Islet precursor cell (in vitro differentiated cells): ENCODE data around the gene TNFSF15.
A peak's percentile ranks its signal among the peaks of the same experiment; 100 is the strongest.
"Not testable (repeated sequence)": the region's sequence is repeated elsewhere in the genome, so short reads cannot be mapped to it uniquely, and the experiment has no call there.

Experiments used
- DNase-seq: peaks from one replicate; pipeline ENCODE4 v3.0.0-alpha.2; 2018

TNFSF15 gene

DNA sequence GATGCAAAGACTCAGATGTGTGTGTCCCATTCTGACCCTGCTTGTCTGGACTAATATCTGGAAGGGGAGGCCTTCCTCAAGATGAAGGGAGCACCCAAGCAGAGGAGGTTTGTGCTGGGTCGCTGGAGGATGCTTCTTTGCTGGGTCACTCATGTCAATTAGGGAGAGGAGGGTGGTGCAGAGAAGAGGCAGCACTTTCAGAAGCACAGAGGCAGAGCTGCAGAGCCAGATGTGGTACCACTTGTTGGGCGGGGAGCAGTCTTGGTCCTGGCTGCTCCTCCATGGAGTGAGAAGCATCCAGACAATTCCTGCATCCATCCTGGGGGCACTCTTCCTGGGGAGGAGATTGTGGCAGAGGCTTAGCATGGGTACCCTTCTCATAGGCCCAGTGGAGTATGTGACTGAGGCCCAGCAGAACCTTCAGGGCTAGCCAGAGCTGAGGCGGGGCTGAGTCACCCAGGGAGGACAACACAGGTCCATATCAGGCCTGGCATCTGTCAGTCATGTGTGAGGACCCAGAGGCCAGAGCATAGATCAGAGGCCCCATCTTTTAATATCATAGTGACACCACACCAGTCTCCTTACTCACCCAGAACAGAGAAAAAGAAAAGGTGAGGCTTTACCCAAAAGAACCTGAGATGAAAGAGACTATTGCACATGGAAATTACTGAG lies 59.8 kb downstream of the TNFSF15 start:
- DNase-seq = no peak

DNA sequence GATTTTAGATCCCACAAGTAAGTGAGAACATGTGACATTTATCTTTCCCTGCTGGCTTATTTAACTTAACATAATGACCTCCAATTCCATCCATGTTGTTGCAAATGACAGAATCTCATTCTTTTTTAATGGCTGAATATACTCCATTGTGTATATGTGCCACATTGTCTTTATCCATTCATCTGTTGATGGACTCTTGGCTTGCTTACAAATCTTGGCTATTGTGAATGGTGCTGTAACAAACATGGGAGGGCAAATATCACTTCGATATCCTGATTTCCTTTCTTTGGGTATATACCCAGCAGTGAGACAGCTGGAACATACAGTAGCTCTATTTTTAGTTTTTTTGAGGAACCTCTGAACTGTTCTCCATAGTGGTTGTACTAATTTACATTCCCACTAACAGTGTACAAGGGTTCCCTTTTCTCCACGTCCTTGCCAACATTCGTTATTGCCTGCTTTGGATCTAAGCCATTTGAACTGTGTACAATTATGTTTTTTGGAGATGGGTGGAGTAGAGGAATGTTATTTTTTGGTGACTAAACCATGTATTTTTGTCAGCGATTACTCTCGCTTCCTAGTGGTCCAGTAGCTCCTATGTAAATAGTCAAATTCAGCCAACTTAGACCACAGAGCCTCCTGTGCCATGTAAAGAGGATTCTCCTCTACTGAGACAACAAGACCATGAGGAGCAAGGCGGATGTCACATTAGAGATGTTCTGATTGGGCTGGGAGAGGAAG lies 60.6 kb downstream of the TNFSF15 start:
- no peak for DNase-seq

DNA sequence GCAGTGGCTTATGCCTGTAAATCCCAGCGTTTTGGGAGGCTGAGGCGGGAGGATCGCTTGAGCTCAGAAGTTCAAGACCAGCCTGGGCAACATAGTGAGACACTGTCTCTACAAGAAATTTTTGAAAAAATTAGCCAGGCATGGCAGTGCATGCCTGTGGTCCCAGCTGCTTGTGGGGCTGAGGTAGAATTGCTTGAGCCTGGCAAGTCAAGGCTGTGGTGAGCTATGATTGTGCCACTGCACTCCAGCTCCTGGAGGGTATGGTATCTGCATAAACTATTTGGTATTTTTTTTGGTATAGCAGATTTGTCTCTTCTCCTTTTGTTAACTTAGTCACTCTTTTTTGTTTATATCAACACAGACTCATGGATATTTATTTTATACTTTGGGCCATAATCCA lies 62.4 kb downstream of the TNFSF15 start:
- no peak for DNase-seq

DNA sequence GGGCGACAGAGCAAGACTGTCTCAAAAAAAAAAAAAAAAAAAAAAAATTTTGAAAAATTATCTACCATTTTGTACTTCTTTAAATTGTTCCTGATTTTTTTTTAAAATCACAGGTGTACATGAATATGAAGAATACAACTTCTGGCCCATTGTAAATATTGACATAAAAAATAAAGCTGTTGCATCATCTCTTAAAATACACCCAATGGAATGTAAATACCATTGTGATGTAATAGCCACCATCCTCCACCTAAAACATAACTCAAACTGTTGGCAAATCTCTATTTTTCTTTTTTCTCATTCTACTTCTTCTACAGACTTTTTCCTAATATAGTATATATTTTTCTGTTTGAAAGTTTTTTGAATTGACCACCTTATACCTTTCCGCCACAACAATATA lies 62.9 kb downstream of the TNFSF15 start:
- no peak for DNase-seq

DNA sequence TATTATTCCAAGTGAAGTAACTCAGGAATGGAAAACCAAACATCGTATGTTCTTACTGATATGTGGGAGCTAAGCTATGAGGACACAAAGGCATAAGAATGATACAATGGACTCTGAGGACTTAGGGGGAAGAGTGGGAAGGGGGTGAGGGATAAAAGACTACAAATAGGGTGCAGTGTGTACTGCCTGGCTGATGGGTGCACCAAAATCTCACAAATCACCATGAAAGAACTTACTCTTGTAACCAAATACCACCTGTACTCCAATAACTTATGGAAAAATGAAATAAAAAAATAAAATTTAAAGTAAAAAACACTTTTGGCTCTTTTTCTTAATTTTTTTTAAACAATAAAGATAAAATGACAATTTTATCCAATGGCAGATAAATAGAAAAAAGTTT lies 64.3 kb downstream of the TNFSF15 start:
- not testable (repeated sequence) for DNase-seq

DNA sequence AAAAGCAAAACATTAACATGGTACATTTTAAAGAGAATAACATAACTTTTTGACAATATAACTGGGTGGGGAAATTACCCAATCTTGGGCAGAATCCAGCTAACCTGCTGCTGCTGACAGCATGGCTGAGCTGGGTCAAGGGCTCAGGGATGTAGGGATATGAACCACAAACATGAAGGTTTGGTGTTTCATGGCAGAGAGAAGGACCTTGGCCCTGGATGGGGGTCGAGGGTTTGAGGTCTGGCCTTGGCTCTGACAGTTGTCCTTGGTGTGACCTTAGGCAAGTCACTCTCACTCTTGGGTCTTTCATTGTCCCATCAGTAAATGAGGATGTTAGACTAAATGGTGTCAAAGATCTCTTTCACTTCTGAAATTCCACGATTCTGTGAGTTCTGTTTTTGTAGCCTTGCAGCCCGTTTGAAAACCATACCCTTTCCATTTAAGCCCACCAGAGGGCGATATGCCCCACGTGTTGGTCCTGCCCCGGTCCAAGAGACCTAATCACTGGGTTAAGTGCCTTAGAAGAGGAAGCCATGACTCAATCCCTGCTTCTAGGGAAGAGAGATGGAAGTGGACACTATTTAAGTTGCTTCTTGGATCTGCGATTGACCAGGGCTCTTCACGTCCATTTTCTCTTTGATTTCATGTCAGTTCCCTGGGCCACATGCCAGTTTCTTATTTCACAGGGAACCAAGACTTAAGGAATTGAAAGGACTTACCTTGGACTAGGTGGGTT lies 67.1 kb downstream of the TNFSF15 start:
- peak; percentile 87 for DNase-seq

DNA sequence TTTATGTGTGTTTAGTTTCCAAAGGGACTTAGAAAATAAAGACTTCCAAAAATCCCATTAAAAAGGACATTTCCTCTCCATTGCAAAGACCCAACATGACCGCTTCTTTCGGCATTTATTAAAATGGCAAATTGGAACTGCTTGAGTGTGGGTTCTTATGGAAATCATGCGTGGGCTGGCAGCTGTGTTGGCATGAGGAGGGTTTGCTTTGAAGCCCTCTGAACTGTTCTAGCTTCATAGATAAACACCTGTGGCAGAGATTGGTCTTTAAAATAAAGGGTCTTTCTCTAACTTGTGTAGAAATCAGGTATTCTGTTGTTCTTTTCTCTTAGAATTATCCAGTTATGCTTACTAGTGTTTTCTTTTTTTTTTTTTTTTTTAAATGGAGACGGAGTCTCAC lies 68.0 kb downstream of the TNFSF15 start:
- no peak for DNase-seq

DNA sequence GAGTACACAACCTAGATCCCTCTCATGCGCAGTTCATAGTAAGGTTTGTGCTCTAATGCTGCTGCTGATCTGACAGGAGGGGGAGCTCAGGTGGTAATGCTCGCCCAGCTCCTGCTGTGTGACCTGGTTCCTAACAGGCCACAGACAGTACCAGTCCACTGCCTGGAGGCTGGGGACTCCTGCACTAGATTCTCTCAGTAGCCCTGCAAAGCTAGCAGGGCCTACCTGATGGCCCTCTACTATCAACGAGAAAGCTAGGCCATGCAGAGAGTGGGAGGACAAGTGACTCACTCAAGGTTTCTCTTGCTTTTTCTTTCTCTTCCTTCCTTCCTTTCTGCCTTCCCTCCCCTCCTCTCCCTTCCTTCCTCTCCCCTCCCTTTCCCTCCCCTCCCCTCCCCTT lies 68.7 kb downstream of the TNFSF15 start:
- DNase-seq = no peak

DNA sequence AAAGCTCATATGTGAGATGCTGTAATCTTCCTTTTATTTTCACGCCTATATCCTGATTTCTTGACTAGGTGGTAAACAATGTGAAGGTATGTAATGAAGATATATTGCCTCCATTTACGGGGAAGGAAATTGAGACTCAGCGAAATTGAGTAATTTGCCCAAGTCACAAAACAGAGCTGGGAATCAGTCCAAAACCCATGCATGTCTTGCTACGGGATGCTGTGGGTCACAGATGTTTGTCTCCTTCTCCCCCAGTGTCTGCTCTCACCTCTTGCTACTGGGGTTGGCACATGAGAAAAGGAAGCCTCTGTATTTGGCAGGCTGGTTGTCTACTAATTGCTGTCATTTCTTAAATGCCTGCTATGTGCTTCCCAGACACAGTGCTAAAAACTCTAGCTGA lies 70.1 kb downstream of the TNFSF15 start:
- no peak for DNase-seq

DNA sequence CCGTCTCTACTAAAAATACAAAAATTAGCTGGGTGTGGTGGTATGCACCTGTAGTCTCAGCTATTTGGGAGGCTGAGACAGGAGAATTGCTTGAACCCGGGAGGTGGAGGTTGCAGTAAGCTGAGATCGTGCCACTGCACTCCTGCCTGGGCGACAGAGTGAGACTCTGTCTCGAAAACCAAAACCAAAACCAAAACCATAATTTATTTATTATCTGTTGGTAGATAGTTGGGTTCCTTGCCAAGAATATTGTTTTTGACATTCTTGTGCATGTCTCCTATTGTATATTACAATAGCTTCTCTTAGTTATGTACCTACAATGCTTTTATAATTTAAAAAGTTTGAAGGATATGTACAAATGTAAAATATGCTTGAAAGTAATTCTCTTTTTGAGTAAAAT lies 70.7 kb downstream of the TNFSF15 start:
- DNase-seq = not testable (repeated sequence)
